ENCODE measurements around the gene CPNE4. TPM values are rescaled to one million over a fixed set of nuclear protein-coding genes. Genes with fewer than 3 reads are reported as not detected.
"Not testable (repeated sequence)": the region's sequence is repeated elsewhere in the genome, so short reads cannot be mapped to it uniquely, and the experiment has no call there.

CPNE4 gene
- total RNA-seq, 1 experiment from 2014 or later = 0.41 TPM

- H3K36me3 ChIP-seq (ENCODE audit: control insufficient read depth, insufficient read depth, low read length) = no peaks in the 10 kb centered on the region
- no peaks in the 10 kb centered on the region for H3K9me3 ChIP-seq
- H3K27me3 ChIP-seq (replicated peaks; ENCODE audit: control insufficient read depth, insufficient read depth, low read length) = no peaks in the 10 kb centered on the region
- no peak for DNase-seq
- Mint-ChIP-seq H3K27ac (ENCODE audit: unreplicated experiment) (no peak overlapping the region), H3K4me1 (ENCODE audit: low read depth, unreplicated experiment) (no peaks in the 10 kb centered on the region), H3K4me3 (ENCODE audit: unreplicated experiment) (no peak overlapping the region), H3K27me3 (ENCODE audit: insufficient read depth, unreplicated experiment) (peaks cover 7% of the 10 kb centered on the region), H3K36me3 (ENCODE audit: insufficient read depth, unreplicated experiment) (no peaks in the 10 kb centered on the region), H3K9me3 (ENCODE audit: unreplicated experiment) (no peaks in the 10 kb centered on the region)
- POLR2A ChIA-PET = no interaction called here
- BruUV-seq (replicated peaks) = no TSS peak
- no peak for TF ChIP-seq CTCF (IDR thresholded peaks at IDR 0.05; ENCODE audit: insufficient read depth in 1 of 2, low read depth in 1 of 2, low read length in 1 of 2, severe bottlenecking in 1 of 2, unreplicated experiment in 1 of 2)
- CTCF ChIA-PET = no interaction called here
- H3K4me3 ChIP-seq (ENCODE audit: low read depth, low read length) = no peak overlapping the region
- intact Hi-C loops (cut with micrococcal nuclease; ENCODE audit: unreplicated experiment) = no loop called here
- H3K4me1 ChIP-seq = no peaks in the 10 kb centered on the region
Observed at GRCh38 chr3:132047209-132047608, 12.4 kb upstream of the CPNE4 start.

- H3K9me3 Mint-ChIP-seq (ENCODE audit: unreplicated experiment); H3K27ac Mint-ChIP-seq (ENCODE audit: unreplicated experiment); H3K36me3 Mint-ChIP-seq (ENCODE audit: insufficient read depth, unreplicated experiment); H3K4me1 ChIP-seq; H3K9me3 ChIP-seq; BruUV-seq (replicated peaks); H3K4me1 Mint-ChIP-seq (ENCODE audit: low read depth, unreplicated experiment); H3K4me3 Mint-ChIP-seq (ENCODE audit: unreplicated experiment); CTCF ChIA-PET; H3K36me3 ChIP-seq (ENCODE audit: control insufficient read depth, insufficient read depth, low read length); H3K4me3 ChIP-seq (ENCODE audit: low read depth, low read length); POLR2A ChIA-PET; H3K27me3 ChIP-seq (replicated peaks; ENCODE audit: control insufficient read depth, insufficient read depth, low read length); intact Hi-C loops (cut with micrococcal nuclease; ENCODE audit: unreplicated experiment); DNase-seq: not testable (repeated sequence)
- peaks cover 10% of the 10 kb centered on the region for H3K27me3 Mint-ChIP-seq (ENCODE audit: insufficient read depth, unreplicated experiment)
Observed at GRCh38 chr3:132044874-132045273, 10.1 kb upstream of the CPNE4 start.

GRCh38 chr3:132042681-132043080 is 7.9 kb upstream of the CPNE4 start:
- H3K4me1 ChIP-seq = no peaks in the 10 kb centered on the region
- CTCF ChIA-PET = no interaction called here
- POLR2A ChIA-PET = no interaction called here
- H3K27ac Mint-ChIP-seq (ENCODE audit: unreplicated experiment) = no peak overlapping the region
- BruUV-seq (replicated peaks) = no TSS peak
- H3K27me3 ChIP-seq (replicated peaks; ENCODE audit: control insufficient read depth, insufficient read depth, low read length) = no peaks in the 10 kb centered on the region
- intact Hi-C loops (cut with micrococcal nuclease; ENCODE audit: unreplicated experiment) = no loop called here
- no peak for DNase-seq
- no peaks in the 10 kb centered on the region for H3K4me1 Mint-ChIP-seq (ENCODE audit: low read depth, unreplicated experiment)
- H3K4me3 ChIP-seq (ENCODE audit: low read depth, low read length) = no peak overlapping the region
- TF ChIP-seq CTCF (IDR thresholded peaks at IDR 0.05; ENCODE audit: insufficient read depth in 1 of 2, low read depth in 1 of 2, low read length in 1 of 2, severe bottlenecking in 1 of 2, unreplicated experiment in 1 of 2) = no peak
- H3K9me3 ChIP-seq = no peaks in the 10 kb centered on the region
- H3K36me3 ChIP-seq (ENCODE audit: control insufficient read depth, insufficient read depth, low read length) = no peaks in the 10 kb centered on the region
- H3K36me3 Mint-ChIP-seq (ENCODE audit: insufficient read depth, unreplicated experiment) = no peaks in the 10 kb centered on the region
- no peaks in the 10 kb centered on the region for H3K9me3 Mint-ChIP-seq (ENCODE audit: unreplicated experiment)
- H3K27me3 Mint-ChIP-seq (ENCODE audit: insufficient read depth, unreplicated experiment) = peaks cover 3% of the 10 kb centered on the region
- no peak overlapping the region for H3K4me3 Mint-ChIP-seq (ENCODE audit: unreplicated experiment)
